AG10803 (cell line): ENCODE measurements around the gene KLRC4.
"Not testable (repeated sequence)": the region's sequence is repeated elsewhere in the genome, so short reads cannot be mapped to it uniquely, and the experiment has no call there.

ENCODE experiments used
- DNase-seq: peaks from one replicate; pipeline ENCODE4 v3.0.0; 2010; ENCODE audit warnings: low read depth
- H3K4me3 ChIP-seq: 2 replicates; pipeline ENCODE4 v1.5.1; 2011; ENCODE audit warnings: mild to moderate bottlenecking, low read length, control low read depth
- TF ChIP-seq, protein P1 (sequence below): conservative IDR thresholded peaks from 2 replicates; pipeline ENCODE4 v1.5.1; 2011; ENCODE audit warnings: mild to moderate bottlenecking, low read length, control low read depth, inconsistent platforms

Gene KLRC4

DNA sequence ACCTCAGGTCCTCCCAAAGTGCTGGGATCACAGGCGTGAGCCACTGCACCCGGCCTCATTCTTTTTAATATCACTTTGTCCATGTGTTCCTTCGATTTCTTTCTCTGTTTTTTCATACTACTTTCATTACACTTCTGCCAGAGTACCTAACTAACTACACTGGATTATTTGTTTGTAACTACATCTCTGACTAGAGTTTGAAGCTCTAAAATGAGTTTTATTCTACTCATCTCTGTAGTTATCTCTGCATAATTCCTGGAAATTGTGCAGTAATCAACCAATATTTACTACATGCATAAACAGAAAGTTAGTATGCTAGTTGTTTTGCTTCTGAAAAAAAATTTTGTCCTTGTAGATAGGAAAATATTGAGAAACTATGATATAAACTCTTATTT is 34.9 kb downstream of the KLRC4 start:
- H3K4me3 ChIP-seq: no peak overlapping the region
- DNase-seq: no peak
- TF ChIP-seq, protein P1, sequence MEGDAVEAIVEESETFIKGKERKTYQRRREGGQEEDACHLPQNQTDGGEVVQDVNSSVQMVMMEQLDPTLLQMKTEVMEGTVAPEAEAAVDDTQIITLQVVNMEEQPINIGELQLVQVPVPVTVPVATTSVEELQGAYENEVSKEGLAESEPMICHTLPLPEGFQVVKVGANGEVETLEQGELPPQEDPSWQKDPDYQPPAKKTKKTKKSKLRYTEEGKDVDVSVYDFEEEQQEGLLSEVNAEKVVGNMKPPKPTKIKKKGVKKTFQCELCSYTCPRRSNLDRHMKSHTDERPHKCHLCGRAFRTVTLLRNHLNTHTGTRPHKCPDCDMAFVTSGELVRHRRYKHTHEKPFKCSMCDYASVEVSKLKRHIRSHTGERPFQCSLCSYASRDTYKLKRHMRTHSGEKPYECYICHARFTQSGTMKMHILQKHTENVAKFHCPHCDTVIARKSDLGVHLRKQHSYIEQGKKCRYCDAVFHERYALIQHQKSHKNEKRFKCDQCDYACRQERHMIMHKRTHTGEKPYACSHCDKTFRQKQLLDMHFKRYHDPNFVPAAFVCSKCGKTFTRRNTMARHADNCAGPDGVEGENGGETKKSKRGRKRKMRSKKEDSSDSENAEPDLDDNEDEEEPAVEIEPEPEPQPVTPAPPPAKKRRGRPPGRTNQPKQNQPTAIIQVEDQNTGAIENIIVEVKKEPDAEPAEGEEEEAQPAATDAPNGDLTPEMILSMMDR: no peak

DNA sequence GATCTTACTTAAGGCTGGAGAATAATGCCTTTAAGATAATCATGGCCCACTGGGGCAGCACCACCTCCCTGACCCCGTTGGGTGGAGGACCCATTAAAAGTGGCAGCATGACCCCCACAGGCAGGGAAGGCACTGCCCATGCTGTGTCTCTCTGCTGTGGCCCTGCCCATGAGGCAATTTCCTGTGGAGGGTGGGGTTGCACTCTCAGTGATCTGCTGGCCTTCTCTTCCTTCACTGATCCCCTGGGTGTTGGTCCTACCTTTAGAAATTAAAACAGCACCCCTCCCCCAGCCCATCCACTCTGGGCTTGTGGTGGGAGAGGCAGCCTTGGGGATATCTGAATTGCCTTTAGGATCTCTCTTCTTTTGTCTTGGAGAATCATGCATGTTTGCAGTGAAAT is 37.0 kb downstream of the KLRC4 start:
- TF ChIP-seq, protein P1: no peak
- no peak overlapping the region for H3K4me3 ChIP-seq
- no peak for DNase-seq

DNA sequence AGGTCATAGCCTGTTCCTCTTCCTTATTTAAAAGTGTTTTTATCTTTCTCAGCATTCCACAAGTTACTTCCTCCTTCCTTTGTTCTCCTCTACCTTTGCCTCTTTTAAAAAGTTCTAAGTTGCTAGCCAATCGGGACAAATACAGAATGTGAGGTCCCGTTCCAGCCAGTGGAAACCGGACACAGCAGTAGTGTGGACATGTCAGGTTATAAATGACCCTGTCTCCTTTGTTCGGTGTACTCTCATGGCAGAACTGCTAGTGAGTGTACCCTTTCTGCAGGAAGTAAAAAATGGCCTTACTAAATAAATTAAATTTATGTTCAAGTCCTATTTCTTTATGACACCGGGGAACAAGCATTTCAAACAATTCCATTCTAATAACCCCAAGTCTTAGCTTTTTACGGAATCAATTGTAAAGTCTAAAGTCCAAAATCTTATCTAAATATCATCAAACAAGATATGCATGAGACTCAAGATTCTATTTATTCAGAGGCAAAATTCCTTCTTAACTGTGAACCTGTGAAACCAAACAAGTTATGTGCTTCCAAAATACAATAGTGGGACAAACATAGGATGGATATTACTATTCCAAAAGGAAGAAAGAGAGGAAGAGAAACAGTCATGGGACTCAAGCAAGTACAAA is 37.5 kb downstream of the KLRC4 start:
- H3K4me3 ChIP-seq, DNase-seq: not testable (repeated sequence)

DNA sequence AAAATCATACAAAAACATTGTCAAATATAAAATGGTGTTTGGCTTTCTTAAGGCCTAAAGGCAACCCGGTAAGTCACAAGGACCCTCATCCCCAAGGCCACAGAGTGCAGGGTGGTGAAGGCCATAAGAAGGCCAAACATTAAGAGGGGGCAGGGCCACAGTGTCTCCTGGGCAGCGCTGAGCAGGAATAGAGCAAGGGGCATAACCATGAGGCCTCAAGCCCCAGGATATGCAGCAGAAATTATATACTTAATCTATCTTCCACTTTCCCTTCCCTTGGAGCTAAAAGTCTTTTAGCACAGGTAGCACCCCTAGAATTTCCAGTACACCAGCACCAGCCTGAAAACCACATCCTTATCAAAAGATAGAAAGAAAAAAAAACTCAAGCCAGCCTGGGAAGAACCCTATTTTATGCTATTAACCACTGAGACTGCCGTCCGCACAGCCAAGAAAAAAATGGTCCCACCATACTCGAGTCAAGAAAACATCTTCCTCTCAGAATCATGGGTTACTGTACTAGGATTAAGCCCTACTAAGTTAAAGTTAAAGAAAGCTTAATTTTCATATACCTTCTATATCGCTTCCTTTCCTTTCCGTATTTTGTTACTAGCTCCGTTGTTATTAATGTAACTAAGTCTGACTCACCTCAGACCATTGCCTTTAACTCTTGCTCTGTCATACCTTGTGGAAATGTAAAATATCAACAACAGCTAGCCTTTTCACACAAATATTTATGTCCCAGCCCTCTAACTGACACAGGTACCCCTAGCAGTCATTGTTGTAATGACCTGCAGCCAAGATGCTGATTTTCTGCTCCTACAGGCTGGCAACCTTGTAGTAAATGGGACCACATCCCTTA is 39.8 kb downstream of the KLRC4 start:
- no peak overlapping the region for H3K4me3 ChIP-seq
- no peak for DNase-seq
- TF ChIP-seq, protein P1: no peak

DNA sequence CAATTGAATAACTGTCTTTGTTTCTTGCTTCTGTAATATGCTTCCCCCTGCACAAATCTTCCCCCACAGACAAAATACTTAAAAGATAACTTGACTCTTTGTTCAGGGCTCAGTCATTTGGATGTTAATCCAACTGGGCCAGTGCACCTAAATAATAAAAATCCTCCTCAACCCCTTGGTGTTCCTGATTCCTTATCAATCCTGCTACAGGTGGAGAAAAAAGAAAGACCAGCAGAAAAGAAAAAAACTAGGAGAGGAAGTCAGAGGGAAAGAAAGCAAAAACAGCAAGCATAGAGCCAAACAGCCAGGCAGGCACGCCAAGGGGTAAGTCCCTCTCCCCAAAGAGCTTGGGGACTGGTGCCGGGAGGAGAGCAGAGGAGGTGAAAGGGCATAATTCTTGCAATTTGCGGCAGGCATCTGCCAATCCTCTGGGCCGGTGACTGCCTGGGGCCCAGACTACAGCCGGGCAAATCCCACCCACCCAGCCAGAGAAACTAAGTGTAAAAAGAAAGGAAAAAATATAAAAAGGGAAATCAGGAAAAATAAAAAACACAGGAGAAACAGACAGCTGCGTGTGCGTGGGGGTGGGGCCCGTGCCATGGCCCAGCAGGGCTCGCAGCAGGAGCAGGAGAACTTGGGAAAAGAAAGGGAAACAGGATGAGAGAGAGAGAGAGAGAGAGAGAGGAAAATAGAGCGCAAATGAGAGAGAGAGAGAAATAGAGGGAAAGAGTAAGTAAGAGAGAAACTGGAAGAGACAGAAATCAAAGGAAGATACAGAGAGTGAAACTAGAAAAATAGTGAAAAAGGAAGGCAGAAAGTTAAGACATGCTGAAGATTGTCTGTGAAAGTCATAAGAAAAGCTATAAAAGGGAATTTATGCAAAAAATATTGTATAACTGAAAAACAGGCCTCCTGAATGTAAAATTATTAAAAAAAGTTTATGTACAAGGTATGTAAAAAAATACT is 41.1 kb downstream of the KLRC4 start:
- TF ChIP-seq, protein P1: no peak
- DNase-seq: no peak
- no peak overlapping the region for H3K4me3 ChIP-seq

DNA sequence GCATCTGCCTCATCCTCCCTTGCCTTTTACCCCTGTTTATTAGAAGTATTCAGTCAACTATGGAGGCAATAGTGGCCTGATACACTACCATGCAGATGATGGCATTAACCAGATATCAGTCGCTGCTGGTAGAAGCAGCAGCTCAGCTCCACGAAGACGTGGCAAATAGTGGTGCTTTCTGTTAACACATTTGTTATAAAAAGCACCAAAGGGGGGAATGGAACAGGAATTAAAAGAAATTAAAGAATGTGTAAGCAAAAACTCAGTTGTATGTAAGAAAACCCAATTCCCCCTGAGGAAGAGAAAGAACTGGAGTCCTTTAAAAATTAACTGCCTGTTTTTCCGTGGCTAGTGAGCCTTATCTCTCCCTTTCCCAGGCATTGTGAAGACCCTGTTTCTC is 41.8 kb downstream of the KLRC4 start:
- not testable (repeated sequence) for DNase-seq, H3K4me3 ChIP-seq

DNA sequence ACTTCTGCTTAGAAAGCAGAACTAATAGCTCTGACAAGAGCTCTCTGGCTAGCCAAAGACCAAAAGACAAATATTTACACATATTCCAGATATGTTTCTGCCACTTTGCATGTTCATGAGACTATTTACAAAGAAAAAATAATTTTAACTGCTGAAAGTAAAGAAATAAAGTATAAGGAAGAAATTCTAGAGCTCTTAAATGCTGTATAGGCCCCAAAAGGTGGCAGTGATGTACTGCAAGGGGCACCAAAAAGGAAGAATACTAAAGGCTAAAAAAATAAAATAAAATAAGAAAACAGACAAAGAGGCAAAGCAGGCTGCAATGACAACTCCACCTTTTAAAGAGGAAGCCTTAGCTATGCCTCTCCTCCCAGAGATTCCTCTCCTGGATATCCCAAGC is 42.7 kb downstream of the KLRC4 start:
- TF ChIP-seq, protein P1: peak; percentile 49
- peak; percentile 63 for DNase-seq
- no peak overlapping the region for H3K4me3 ChIP-seq
